WTC11 (cell line): ENCODE measurements around the gene HBEGF.

ENCODE experiments used
- CREB1 ChIP-seq: sonication (generic); formaldehyde crosslinking; IDR thresholded peaks from 2 replicates; pipeline ENCODE4 v1.8.0; 2023; ENCODE audit warnings: mild to moderate bottlenecking, missing genetic modification reagents
- CTCF ChIP-seq: fragments of 200-600 bp; IDR thresholded peaks from 2 replicates; pipeline ENCODE4 v1.8.0; 2022; ENCODE audit warnings: antibody characterized with exemption
- RELA ChIP-seq: sonication (generic); formaldehyde crosslinking; IDR thresholded peaks from 2 replicates; pipeline ENCODE4 v1.8.1; 2022; ENCODE audit warnings: missing genetic modification reagents, mild to moderate bottlenecking, borderline replicate concordance
- SOX15 ChIP-seq: fragments of 250-450 bp; sonication (Bioruptor Pico); IDR thresholded peaks from 2 replicates; pipeline ENCODE4 v1.9.0; 2021; ENCODE audit warnings: mild to moderate bottlenecking
- TEAD4 ChIP-seq: sonication (generic); formaldehyde crosslinking; IDR thresholded peaks from 2 replicates; pipeline ENCODE4 v1.8.0; 2022; ENCODE audit warnings: mild to moderate bottlenecking, missing genetic modification reagents
- ZBTB21 ChIP-seq: sonication (generic); formaldehyde crosslinking; IDR thresholded peaks from 2 replicates; pipeline ENCODE4 v1.8.1; 2023; ENCODE audit warnings: mild to moderate bottlenecking, missing genetic modification reagents, borderline replicate concordance

- TF ChIP-seq CTCF (no peak), TEAD4 (CRISPR knock-in tag) (no peak), RELA (CRISPR knock-in tag) (no peak), CREB1 (CRISPR knock-in tag) (no peak), ZBTB21 (CRISPR knock-in tag) (no peak), SOX15 (no peak)
Measured at GRCh38 chr5:140383300-140383699, 36.9 kb upstream of the HBEGF start.
